ENCODE data around the gene FBRS. TPM values are rescaled to one million over a fixed set of nuclear protein-coding genes. Genes with fewer than 3 reads are reported as not detected.

The FBRS gene
- total and polyA plus RNA-seq, 2 of the 13 experiments (the other 11 are each of a cell fraction or from before 2014, with no cell fraction given): 13.7 to 16.2 TPM

DNA sequence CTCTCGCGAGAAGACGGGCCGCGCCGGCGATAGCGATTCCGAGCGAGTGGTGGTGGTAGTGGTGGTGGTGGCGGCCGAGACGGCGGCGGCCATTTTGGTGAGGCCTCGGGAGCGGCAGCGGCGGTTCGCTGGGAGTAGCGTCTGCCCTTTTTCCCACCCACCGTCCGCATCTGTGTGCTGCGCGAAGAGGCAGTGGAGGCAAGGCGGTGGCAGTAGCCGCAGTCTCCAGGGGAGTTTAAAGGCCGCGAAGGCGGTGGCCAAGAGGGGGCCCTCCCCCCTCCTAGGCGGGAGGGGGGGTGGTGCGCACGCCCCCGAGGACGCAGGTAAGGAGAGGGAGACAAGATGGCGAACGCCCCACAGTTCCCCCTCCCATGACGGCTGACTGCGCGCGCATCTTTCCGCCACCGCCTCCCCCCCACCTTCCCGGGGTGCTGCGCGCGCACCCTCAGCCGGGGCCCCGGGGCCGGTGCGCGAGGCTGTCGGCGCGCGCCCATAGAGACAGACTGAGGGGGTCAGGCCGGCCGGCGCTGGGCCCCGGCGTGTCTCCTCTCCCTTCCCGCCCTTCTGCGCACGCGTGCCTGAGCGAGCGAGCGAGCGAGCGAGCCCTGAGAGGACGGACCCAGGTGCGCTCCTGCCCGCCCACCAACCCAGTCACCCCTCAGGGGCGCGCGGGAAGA is 40.0 kb downstream of the FBRS start (continued):
- TF ChIP-seq, protein P1, sequence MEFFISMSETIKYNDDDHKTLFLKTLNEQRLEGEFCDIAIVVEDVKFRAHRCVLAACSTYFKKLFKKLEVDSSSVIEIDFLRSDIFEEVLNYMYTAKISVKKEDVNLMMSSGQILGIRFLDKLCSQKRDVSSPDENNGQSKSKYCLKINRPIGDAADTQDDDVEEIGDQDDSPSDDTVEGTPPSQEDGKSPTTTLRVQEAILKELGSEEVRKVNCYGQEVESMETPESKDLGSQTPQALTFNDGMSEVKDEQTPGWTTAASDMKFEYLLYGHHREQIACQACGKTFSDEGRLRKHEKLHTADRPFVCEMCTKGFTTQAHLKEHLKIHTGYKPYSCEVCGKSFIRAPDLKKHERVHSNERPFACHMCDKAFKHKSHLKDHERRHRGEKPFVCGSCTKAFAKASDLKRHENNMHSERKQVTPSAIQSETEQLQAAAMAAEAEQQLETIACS (CRISPR knock-in tag; IDR thresholded peaks at IDR 0.05): no peak; the same call in 1 of the 2 replicates
- TF ChIP-seq, protein P2, sequence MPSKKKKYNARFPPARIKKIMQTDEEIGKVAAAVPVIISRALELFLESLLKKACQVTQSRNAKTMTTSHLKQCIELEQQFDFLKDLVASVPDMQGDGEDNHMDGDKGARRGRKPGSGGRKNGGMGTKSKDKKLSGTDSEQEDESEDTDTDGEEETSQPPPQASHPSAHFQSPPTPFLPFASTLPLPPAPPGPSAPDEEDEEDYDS (CRISPR knock-in tag; IDR thresholded peaks at IDR 0.05): peak; percentile 82
- peak; percentile 96 for TF ChIP-seq SP1 (IDR thresholded peaks at IDR 0.05)
- peak; percentile 77 for TF ChIP-seq SP1 (CRISPR knock-in tag; IDR thresholded peaks at IDR 0.05)
- TF ChIP-seq, protein P3, sequence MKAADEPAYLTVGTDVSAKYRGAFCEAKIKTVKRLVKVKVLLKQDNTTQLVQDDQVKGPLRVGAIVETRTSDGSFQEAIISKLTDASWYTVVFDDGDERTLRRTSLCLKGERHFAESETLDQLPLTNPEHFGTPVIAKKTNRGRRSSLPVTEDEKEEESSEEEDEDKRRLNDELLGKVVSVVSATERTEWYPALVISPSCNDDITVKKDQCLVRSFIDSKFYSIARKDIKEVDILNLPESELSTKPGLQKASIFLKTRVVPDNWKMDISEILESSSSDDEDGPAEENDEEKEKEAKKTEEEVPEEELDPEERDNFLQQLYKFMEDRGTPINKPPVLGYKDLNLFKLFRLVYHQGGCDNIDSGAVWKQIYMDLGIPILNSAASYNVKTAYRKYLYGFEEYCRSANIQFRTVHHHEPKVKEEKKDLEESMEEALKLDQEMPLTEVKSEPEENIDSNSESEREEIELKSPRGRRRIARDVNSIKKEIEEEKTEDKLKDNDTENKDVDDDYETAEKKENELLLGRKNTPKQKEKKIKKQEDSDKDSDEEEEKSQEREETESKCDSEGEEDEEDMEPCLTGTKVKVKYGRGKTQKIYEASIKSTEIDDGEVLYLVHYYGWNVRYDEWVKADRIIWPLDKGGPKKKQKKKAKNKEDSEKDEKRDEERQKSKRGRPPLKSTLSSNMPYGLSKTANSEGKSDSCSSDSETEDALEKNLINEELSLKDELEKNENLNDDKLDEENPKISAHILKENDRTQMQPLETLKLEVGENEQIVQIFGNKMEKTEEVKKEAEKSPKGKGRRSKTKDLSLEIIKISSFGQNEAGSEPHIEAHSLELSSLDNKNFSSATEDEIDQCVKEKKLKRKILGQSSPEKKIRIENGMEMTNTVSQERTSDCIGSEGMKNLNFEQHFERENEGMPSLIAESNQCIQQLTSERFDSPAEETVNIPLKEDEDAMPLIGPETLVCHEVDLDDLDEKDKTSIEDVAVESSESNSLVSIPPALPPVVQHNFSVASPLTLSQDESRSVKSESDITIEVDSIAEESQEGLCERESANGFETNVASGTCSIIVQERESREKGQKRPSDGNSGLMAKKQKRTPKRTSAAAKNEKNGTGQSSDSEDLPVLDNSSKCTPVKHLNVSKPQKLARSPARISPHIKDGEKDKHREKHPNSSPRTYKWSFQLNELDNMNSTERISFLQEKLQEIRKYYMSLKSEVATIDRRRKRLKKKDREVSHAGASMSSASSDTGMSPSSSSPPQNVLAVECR (CRISPR knock-in tag; IDR thresholded peaks at IDR 0.05; ENCODE audit: borderline replicate concordance): peak; percentile 85
- TF ChIP-seq KAT7 (CRISPR knock-in tag; IDR thresholded peaks at IDR 0.05; ENCODE audit: borderline replicate concordance): peak; percentile 79; the same call in 1 of the 2 replicates
- peak; percentile 93; the same call in 1 of the 2 replicates for TF ChIP-seq MTF1 (CRISPR knock-in tag; IDR thresholded peaks at IDR 0.05)
- TF ChIP-seq EED (CRISPR knock-in tag; IDR thresholded peaks at IDR 0.05): peak; percentile 99; the same call in 1 of the 2 replicates
- TF ChIP-seq, protein P4, sequence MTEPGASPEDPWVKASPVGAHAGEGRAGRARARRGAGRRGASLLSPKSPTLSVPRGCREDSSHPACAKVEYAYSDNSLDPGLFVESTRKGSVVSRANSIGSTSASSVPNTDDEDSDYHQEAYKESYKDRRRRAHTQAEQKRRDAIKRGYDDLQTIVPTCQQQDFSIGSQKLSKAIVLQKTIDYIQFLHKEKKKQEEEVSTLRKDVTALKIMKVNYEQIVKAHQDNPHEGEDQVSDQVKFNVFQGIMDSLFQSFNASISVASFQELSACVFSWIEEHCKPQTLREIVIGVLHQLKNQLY (CRISPR knock-in tag; IDR thresholded peaks at IDR 0.05): 0 out of 2 replicates have a peak, but pooled peaks have one; percentile 48
- no peak for TF ChIP-seq SSRP1 (CRISPR knock-in tag; IDR thresholded peaks at IDR 0.05)
- TF ChIP-seq ZNF264 (CRISPR knock-in tag; IDR thresholded peaks at IDR 0.05): peak; percentile 89; the same call in 1 of the 2 replicates
- TF ChIP-seq, protein P5, sequence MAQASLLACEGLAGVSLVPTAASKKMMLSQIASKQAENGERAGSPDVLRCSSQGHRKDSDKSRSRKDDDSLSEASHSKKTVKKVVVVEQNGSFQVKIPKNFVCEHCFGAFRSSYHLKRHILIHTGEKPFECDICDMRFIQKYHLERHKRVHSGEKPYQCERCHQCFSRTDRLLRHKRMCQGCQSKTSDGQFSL (CRISPR knock-in tag; IDR thresholded peaks at IDR 0.05): peak; percentile 99
- no peak; the same call in 1 of the 2 replicates for TF ChIP-seq SIN3B (IDR thresholded peaks at IDR 0.05; ENCODE audit: low read length)
- 0 out of 2 replicates have a peak, but pooled peaks have one; percentile 80 for TF ChIP-seq ZNF343 (CRISPR knock-in tag; IDR thresholded peaks at IDR 0.05)
- no peak for TF ChIP-seq PHB2 (IDR thresholded peaks at IDR 0.05; ENCODE audit: partially characterized antibody)
- TF ChIP-seq JUNB (CRISPR knock-in tag; IDR thresholded peaks at IDR 0.05; ENCODE audit: borderline replicate concordance): no peak
- peak; percentile 82; the same call in 1 of the 2 replicates for TF ChIP-seq DNMT3B (CRISPR knock-in tag; conservative IDR thresholded peaks at IDR 0.05)
- TF ChIP-seq POLR2AphosphoS2 (IDR thresholded peaks at IDR 0.05; ENCODE audit: low read depth, low read length): peak; percentile 84
- TF ChIP-seq NFKB2 (CRISPR knock-in tag; IDR thresholded peaks at IDR 0.05; ENCODE audit: borderline replicate concordance): peak; percentile 96; the same call in 1 of the 2 replicates
